Activated CD8-positive, alpha-beta memory T cell treated with anti-CD3 and anti-CD28 coated beads, Interleukin-2, amount 10 ng/mL, durations not matched to agents 7 days and 5 days (primary cell): ENCODE data around the gene TMEM176B. TPM values are rescaled to one million over a fixed set of nuclear protein-coding genes. Genes with fewer than 3 reads are reported as not detected.
"Not testable (repeated sequence)": the region's sequence is repeated elsewhere in the genome, so short reads cannot be mapped to it uniquely, and the experiment has no call there.

ENCODE experiments used
- ATAC-seq: fragments of 150-1000 bp; cut with Tn5 transposase; one replicate; pipeline ENCODE4 v1.10.0; 2021; ENCODE audit warnings: moderate library complexity
- CTCF ChIA-PET: fragments of 350-600 bp; sonication (Branson Sonifier 250); formaldehyde crosslinking; loops from one replicate; lab custom pipeline; 2021; ENCODE audit warnings: antibody characterized with exemption; lab: Charles Lee
- DNase-seq: peaks from one replicate; pipeline ENCODE4 v3.0.0-alpha.2; 2020
- H3K27ac Mint-ChIP-seq: one replicate; pipeline ENCODE4 v1.8.0; 2021; ENCODE audit warnings: mild to moderate bottlenecking, mixed read lengths
- H3K27me3 Mint-ChIP-seq: one replicate; pipeline ENCODE4 v1.8.0; 2021; ENCODE audit warnings: mixed read lengths
- H3K36me3 Mint-ChIP-seq: one replicate; pipeline ENCODE4 v1.8.0; 2021; ENCODE audit warnings: mild to moderate bottlenecking, mixed read lengths
- H3K4me1 Mint-ChIP-seq: one replicate; pipeline ENCODE4 v1.8.0; 2021; ENCODE audit warnings: mixed read lengths
- H3K4me3 Mint-ChIP-seq: one replicate; pipeline ENCODE4 v1.8.0; 2021; ENCODE audit warnings: mild to moderate bottlenecking, moderate library complexity, mixed read lengths
- H3K9me3 Mint-ChIP-seq: one replicate; pipeline ENCODE4 v1.8.0; 2022; ENCODE audit warnings: low read depth, mixed read lengths
- total RNA-seq, 2 experiments: library from RNA; stranded (reverse); gene quantifications; one replicate each; pipeline ENCODE4 v1.2.3, GENCODE V29; 2021

The TMEM176B gene
- total RNA-seq, 2 experiments from 2014 or later = not detected

GRCh38 chr7:150807616-150808438 lies 7.7 kb upstream of the TMEM176B start:
- H3K4me1 Mint-ChIP-seq, DNase-seq, H3K9me3 Mint-ChIP-seq, H3K27ac Mint-ChIP-seq, ATAC-seq, H3K4me3 Mint-ChIP-seq, H3K36me3 Mint-ChIP-seq, CTCF ChIA-PET: not testable (repeated sequence)
- peaks cover 67% of the 10 kb centered on the region for H3K27me3 Mint-ChIP-seq

- Mint-ChIP-seq H3K27ac (no peak overlapping the region), H3K27me3 (peaks cover 68% of the 10 kb centered on the region)
- CTCF ChIA-PET = no interaction called here
Measured at GRCh38 chr7:150806863-150807262, 6.7 kb upstream of the TMEM176B start.

GRCh38 chr7:150806454-150806853 lies 6.3 kb upstream of the TMEM176B start:
- Mint-ChIP-seq H3K27ac (no peak overlapping the region), H3K4me3 (no peak overlapping the region), H3K27me3 (peaks cover 67% of the 10 kb centered on the region), H3K36me3 (no peaks in the 10 kb centered on the region), H3K9me3 (no peaks in the 10 kb centered on the region), H3K4me1 (no peaks in the 10 kb centered on the region)
- no peak for DNase-seq
- CTCF ChIA-PET = no interaction called here
- no peak for ATAC-seq

More at GRCh38 chr7:150806863-150807262, 6.7 kb upstream of the TMEM176B start:
- H3K36me3 Mint-ChIP-seq = no peaks in the 10 kb centered on the region
- no peak overlapping the region for H3K4me3 Mint-ChIP-seq
- no peaks in the 10 kb centered on the region for H3K9me3 Mint-ChIP-seq
- ATAC-seq = no peak
- no peak for DNase-seq
- H3K4me1 Mint-ChIP-seq = no peaks in the 10 kb centered on the region

GRCh38 chr7:150805864-150806263 lies 5.7 kb upstream of the TMEM176B start:
- Mint-ChIP-seq H3K4me3 (no peak overlapping the region), H3K27ac (no peak overlapping the region), H3K36me3 (no peaks in the 10 kb centered on the region), H3K4me1 (peaks cover 3% of the 10 kb centered on the region), H3K27me3 (peaks cover 67% of the 10 kb centered on the region), H3K9me3 (no peaks in the 10 kb centered on the region)
- DNase-seq = no peak
- CTCF ChIA-PET = no interaction called here
- ATAC-seq = no peak

- Mint-ChIP-seq H3K27me3 (peaks cover 63% of the 10 kb centered on the region), H3K4me3 (no peak overlapping the region)
- CTCF ChIA-PET = interaction anchor here (1.2 kb wide), 1 partner anchor 72 kb away, joined by 3 read pairs; no protein-coding TSS in a partner anchor
Measured at GRCh38 chr7:150804802-150805201, 4.6 kb upstream of the TMEM176B start.

GRCh38 chr7:150803161-150803860 lies 3.1 kb upstream of the TMEM176B start:
- peaks cover 7% of the 10 kb centered on the region for H3K4me1 Mint-ChIP-seq
- H3K4me3 Mint-ChIP-seq = no peak overlapping the region
- no peaks in the 10 kb centered on the region for H3K36me3 Mint-ChIP-seq
- ATAC-seq = no peak
- H3K9me3 Mint-ChIP-seq = no peaks in the 10 kb centered on the region
- no peak for DNase-seq
- CTCF ChIA-PET = no interaction called here
- H3K27ac Mint-ChIP-seq = no peak overlapping the region
- H3K27me3 Mint-ChIP-seq = peaks cover 64% of the 10 kb centered on the region

More at GRCh38 chr7:150804802-150805201, 4.6 kb upstream of the TMEM176B start:
- ATAC-seq = no peak
- Mint-ChIP-seq H3K36me3 (no peaks in the 10 kb centered on the region), H3K9me3 (no peaks in the 10 kb centered on the region), H3K4me1 (peaks cover 3% of the 10 kb centered on the region), H3K27ac (no peak overlapping the region)
- DNase-seq = no peak

- Mint-ChIP-seq H3K9me3 (no peaks in the 10 kb centered on the region), H3K36me3 (no peaks in the 10 kb centered on the region), H3K4me3 (no peak overlapping the region), H3K27me3 (peaks cover 70% of the 10 kb centered on the region), H3K27ac (no peak overlapping the region), H3K4me1 (peaks cover 7% of the 10 kb centered on the region)
- DNase-seq (no peak), ATAC-seq (no peak)
- CTCF ChIA-PET = no interaction called here
Measured at GRCh38 chr7:150801946-150802771, 2.0 kb upstream of the TMEM176B start.

GRCh38 chr7:150801242-150801945 lies 1.2 kb upstream of the TMEM176B start:
- H3K36me3 Mint-ChIP-seq = no peaks in the 10 kb centered on the region

GRCh38 chr7:150800581-150801241 lies 547 bp upstream of the TMEM176B start, which contains the start of gene TMEM176A:
Gene TMEM176A (plus strand): TSS chr7:150800769. CDS start chr7:150801551, 782 bp downstream.
- H3K36me3 Mint-ChIP-seq = no peaks in the 10 kb centered on the region
- no peaks in the 10 kb centered on the region for H3K9me3 Mint-ChIP-seq
- peaks cover 66% of the 10 kb centered on the region for H3K27me3 Mint-ChIP-seq
- no peak for ATAC-seq
- no peak within 1 kb of the TSS for H3K4me3 Mint-ChIP-seq
- H3K27ac Mint-ChIP-seq = no peak within 1 kb of the TSS
- no peak for DNase-seq
- H3K4me1 Mint-ChIP-seq = peaks cover 7% of the 10 kb centered on the region
- CTCF ChIA-PET = interaction anchor here (1.1 kb wide), 1 partner anchor 16 kb away, joined by 3 read pairs; no protein-coding TSS in a partner anchor

More at GRCh38 chr7:150801242-150801945, 1.2 kb upstream of the TMEM176B start:
- ATAC-seq (no peak), DNase-seq (no peak)
- CTCF ChIA-PET = interaction anchor here (1.1 kb wide), 1 partner anchor 16 kb away, joined by 3 read pairs; no protein-coding TSS in a partner anchor
- H3K27ac Mint-ChIP-seq = no peak overlapping the region
- peaks cover 7% of the 10 kb centered on the region for H3K4me1 Mint-ChIP-seq
- H3K4me3 Mint-ChIP-seq = no peak overlapping the region
- H3K27me3 Mint-ChIP-seq = peaks cover 72% of the 10 kb centered on the region
- no peaks in the 10 kb centered on the region for H3K9me3 Mint-ChIP-seq

- no peaks in the 10 kb centered on the region for H3K36me3 Mint-ChIP-seq
- CTCF ChIA-PET = interaction anchor here (1.4 kb wide), 1 partner anchor 20 kb away, joined by 5 read pairs; no protein-coding TSS in a partner anchor
- no peak overlapping the region for H3K4me3 Mint-ChIP-seq
- DNase-seq = no peak
- peaks cover 53% of the 10 kb centered on the region for H3K27me3 Mint-ChIP-seq
- no peaks in the 10 kb centered on the region for H3K9me3 Mint-ChIP-seq
- H3K4me1 Mint-ChIP-seq = peaks cover 7% of the 10 kb centered on the region
- no peak overlapping the region for H3K27ac Mint-ChIP-seq
- no peak for ATAC-seq
Measured at GRCh38 chr7:150799156-150799555, 1.0 kb downstream of the TMEM176B start.

GRCh38 chr7:150797661-150798060 lies 2.5 kb downstream of the TMEM176B start:
- CTCF ChIA-PET = no interaction called here

More at GRCh38 chr7:150797661-150798060, 2.5 kb downstream of the TMEM176B start:
- Mint-ChIP-seq H3K27ac (no peak overlapping the region), H3K36me3 (no peaks in the 10 kb centered on the region), H3K9me3 (no peaks in the 10 kb centered on the region), H3K4me1 (peaks cover 7% of the 10 kb centered on the region), H3K27me3 (peaks cover 46% of the 10 kb centered on the region), H3K4me3 (no peak overlapping the region)
- ATAC-seq = no peak
- no peak for DNase-seq
